K562 (cell line): ENCODE measurements around the gene PPARD.

Source experiments
- ATF3 ChIP-seq, 2 experiments: fragments of 450-650 bp in 1 of 2; sonication (generic) in 1 of 2; formaldehyde crosslinking in 1 of 2; IDR thresholded peaks in 1 of 2; conservative IDR thresholded peaks in 1 of 2; 2 replicates each; pipeline versions ENCODE4 v1.6.1 to v1.8.1; 2016 to 2023; ENCODE audit warnings: mild to moderate bottlenecking in 2 of 2, moderate library complexity in 2 of 2, inconsistent platforms in 1 of 2, missing genetic modification reagents in 1 of 2
- CBX2 ChIP-seq: fragments of 200-600 bp; sonication (generic); IDR thresholded peaks from one replicate; pipeline ENCODE4 v1.6.1; 2012; ENCODE audit warnings: mild to moderate bottlenecking, low read length, inconsistent platforms; ENCODE audit not compliant: insufficient read depth, poor library complexity, severe bottlenecking
- CTCF ChIP-seq, 3 experiments: IDR thresholded peaks in 2 of 3; conservative IDR thresholded peaks in 1 of 3; 2 replicates each; pipeline ENCODE4 v1.5.1; 2011 to 2012; ENCODE audit warnings: low read length in 3 of 3, mild to moderate bottlenecking in 3 of 3, control low read depth in 2 of 3, improper control_type of control experiment in 1 of 3, inconsistent platforms in 1 of 3, low read depth in 1 of 3, mixed read lengths in 1 of 3, moderate library complexity in 1 of 3; ENCODE audit not compliant: insufficient read depth in 2 of 3
- FOXA1 ChIP-seq: fragments of 450-650 bp; IDR thresholded peaks from 2 replicates; pipeline ENCODE4 v1.6.1; 2016; ENCODE audit warnings: mild to moderate bottlenecking, borderline replicate concordance
- MTA3 ChIP-seq: fragments of 450-650 bp; formaldehyde crosslinking; IDR thresholded peaks from 2 replicates; pipeline ENCODE4 v1.6.1; 2017; ENCODE audit warnings: mild to moderate bottlenecking, borderline replicate concordance
- MYC ChIP-seq, 2 experiments: fragments of 250-450 bp in 1 of 2; sonication (Bioruptor Pico) in 1 of 2; IDR thresholded peaks; 2 replicates each; pipeline versions ENCODE4 v1.5.1 to v1.6.1; 2012 to 2021; ENCODE audit warnings: low read depth in 2 of 2, borderline replicate concordance in 1 of 2, improper control_type of control experiment in 1 of 2, low read length in 1 of 2, mild to moderate bottlenecking in 1 of 2, moderate library complexity in 1 of 2
- RAD51 ChIP-seq: fragments of 450-650 bp; IDR thresholded peaks from 2 replicates; pipeline ENCODE4 v1.7.1; 2016; ENCODE audit warnings: low read depth, mild to moderate bottlenecking, borderline replicate concordance
- TAF15 ChIP-seq: fragments of 200-400 bp; formaldehyde crosslinking; IDR thresholded peaks from 2 replicates; pipeline ENCODE4 v1.6.1; 2017; ENCODE audit warnings: mild to moderate bottlenecking, low read depth, low read length, moderate library complexity
- TCF7 ChIP-seq: sonication (generic); IDR thresholded peaks from 2 replicates; pipeline ENCODE4 v1.6.1; 2016; ENCODE audit warnings: antibody characterized with exemption, borderline replicate concordance

- TF ChIP-seq FOXA1 (no peak), RAD51 (no peak), CTCF (IDR thresholded peaks at IDR 0.05 in 2 of 3, conservative IDR thresholded peaks at IDR 0.05 in 1 of 3; ENCODE audit: insufficient read depth in 2 of 3, low read depth in 1 of 3, low read length in 3 of 3) (no peak), ATF3 (IDR thresholded peaks at IDR 0.05) (no peak), ATF3 (CRISPR knock-in tag; conservative IDR thresholded peaks at IDR 0.05) (no peak), CBX2 (no peak), MTA3 (no peak), TAF15 (no peak), MYC (IDR thresholded peaks at IDR 0.05; ENCODE audit: low read depth, low read length) (no peak), MYC (CRISPR knock-in tag; IDR thresholded peaks at IDR 0.05; ENCODE audit: borderline replicate concordance, low read depth) (no peak), TCF7 (no peak)
These were observed 132.0 kb downstream of the PPARD start for GRCh38 chr6:35474131-35474941.
